NB4 (cell line): Measurements from ENCODE around the gene PLA2G2D.

ENCODE experiments used
- CTCF ChIP-seq: IDR thresholded peaks from one replicate; pipeline ENCODE4 v1.5.1; 2012; ENCODE audit warnings: low read depth, low read length
- MAX ChIP-seq: IDR thresholded peaks from 2 replicates; pipeline ENCODE4 v1.6.1; 2011; ENCODE audit warnings: low read depth, low read length
- MYC ChIP-seq: IDR thresholded peaks from 2 replicates; pipeline ENCODE4 v1.6.1; 2011; ENCODE audit warnings: low read depth, low read length
- POLR2A ChIP-seq: IDR thresholded peaks from 2 replicates; pipeline ENCODE4 v1.6.1; 2011; ENCODE audit warnings: mild to moderate bottlenecking; ENCODE audit not compliant: insufficient read length; ENCODE audit errors: extremely low read depth

- no peak for TF ChIP-seq CTCF
- TF ChIP-seq POLR2A, result no peak
- no peak for TF ChIP-seq MAX
- TF ChIP-seq MYC, result no peak
These were observed 38.0 kb downstream of the PLA2G2D start for GRCh38 chr1:20081353-20081810.
